Smooth muscle cell (in vitro differentiated cells): ENCODE measurements around the gene RPTOR. TPM values are rescaled to one million over a fixed set of nuclear protein-coding genes. Genes with fewer than 3 reads are reported as not detected.

Experiments
- DNase-seq: peaks from one replicate; lab custom pipeline; 2025; ENCODE audit not compliant: unreplicated experiment; lab: John Stamatoyannopoulos, UW
- H2AFZ ChIP-seq: fragments of 200-600 bp; sonication (generic); 2 replicates; pipeline ENCODE4 v1.6.0; 2016; ENCODE audit warnings: antibody characterized with exemption, low read depth, mild to moderate bottlenecking
- H3F3A ChIP-seq: fragments of 200-600 bp; sonication (generic); 2 replicates; pipeline ENCODE4 v1.6.0; 2017; ENCODE audit warnings: antibody characterized with exemption, low read depth
- H3K27ac ChIP-seq: fragments of 200-600 bp; sonication (generic); 2 replicates; pipeline ENCODE4 v1.5.1; 2016; ENCODE audit warnings: low read depth, mild to moderate bottlenecking
- H3K27me3 ChIP-seq: fragments of 200-600 bp; sonication (generic); 2 replicates; pipeline ENCODE4 v1.6.1; 2016; ENCODE audit warnings: low read depth, mild to moderate bottlenecking
- H3K36me3 ChIP-seq: fragments of 200-600 bp; sonication (generic); 2 replicates; pipeline ENCODE4 v1.5.1; 2016; ENCODE audit warnings: low read depth
- H3K4me1 ChIP-seq: fragments of 200-600 bp; sonication (generic); 2 replicates; pipeline ENCODE4 v1.5.1; 2016; ENCODE audit warnings: low read depth
- H3K4me2 ChIP-seq: fragments of 200-600 bp; sonication (generic); 2 replicates; pipeline ENCODE4 v1.6.0; 2016; ENCODE audit warnings: mild to moderate bottlenecking
- H3K4me3 ChIP-seq: fragments of 200-600 bp; sonication (generic); 2 replicates; pipeline ENCODE4 v1.5.1; 2016; ENCODE audit warnings: mild to moderate bottlenecking
- H3K79me2 ChIP-seq: fragments of 200-600 bp; sonication (generic); 2 replicates; pipeline ENCODE4 v1.6.0; 2016; ENCODE audit warnings: low read depth, mild to moderate bottlenecking
- H3K9ac ChIP-seq: fragments of 200-600 bp; sonication (generic); 2 replicates; pipeline ENCODE4 v1.6.0; 2016; ENCODE audit warnings: low read depth
- H3K9me3 ChIP-seq: fragments of 200-600 bp; sonication (generic); replicated peaks from 2 replicates; pipeline ENCODE4 v1.5.1; 2016; ENCODE audit warnings: low read depth
- H4K20me1 ChIP-seq: fragments of 200-600 bp; sonication (generic); 2 replicates; pipeline ENCODE4 v1.6.0; 2016; ENCODE audit warnings: low read depth
- WGBS: methylation state at CpG from one replicate; pipeline ENCODE4 v1.1.7; 2016; ENCODE audit warnings: low lambda C conversion rate; 5-methylcytosine and 5-hydroxymethylcytosine counted together
- polyA plus RNA-seq: library from polyadenylated mRNA; unstranded; fragments of >200 nt; fragmentation: Nextera tagmentation; extraction: Ambion mirVana; gene quantifications from 2 replicates; pipeline ENCODE4 v1.2.1, GENCODE V29; 2016
- total RNA-seq: library from RNA; depleted of rRNA; stranded (reverse); fragments of >200 nt; gene quantifications from 2 replicates; pipeline ENCODE4 v1.2.3, GENCODE V29; 2014
- TF ChIP-seq, protein P1 (sequence below): fragments of 200-600 bp; sonication (generic); IDR thresholded peaks from 2 replicates; pipeline ENCODE4 v1.5.1; 2017; ENCODE audit warnings: borderline replicate concordance, mild to moderate bottlenecking, antibody characterized with exemption; ENCODE audit not compliant: insufficient read depth, poor library complexity, severe bottlenecking

Gene RPTOR
- total and polyA plus RNA-seq, 2 experiments from 2014 or later: 10.6 to 12.2 TPM

- DNase-seq: no peak
- H3K36me3 ChIP-seq: no peaks in the 10 kb centered on the region
- TF ChIP-seq, protein P1, sequence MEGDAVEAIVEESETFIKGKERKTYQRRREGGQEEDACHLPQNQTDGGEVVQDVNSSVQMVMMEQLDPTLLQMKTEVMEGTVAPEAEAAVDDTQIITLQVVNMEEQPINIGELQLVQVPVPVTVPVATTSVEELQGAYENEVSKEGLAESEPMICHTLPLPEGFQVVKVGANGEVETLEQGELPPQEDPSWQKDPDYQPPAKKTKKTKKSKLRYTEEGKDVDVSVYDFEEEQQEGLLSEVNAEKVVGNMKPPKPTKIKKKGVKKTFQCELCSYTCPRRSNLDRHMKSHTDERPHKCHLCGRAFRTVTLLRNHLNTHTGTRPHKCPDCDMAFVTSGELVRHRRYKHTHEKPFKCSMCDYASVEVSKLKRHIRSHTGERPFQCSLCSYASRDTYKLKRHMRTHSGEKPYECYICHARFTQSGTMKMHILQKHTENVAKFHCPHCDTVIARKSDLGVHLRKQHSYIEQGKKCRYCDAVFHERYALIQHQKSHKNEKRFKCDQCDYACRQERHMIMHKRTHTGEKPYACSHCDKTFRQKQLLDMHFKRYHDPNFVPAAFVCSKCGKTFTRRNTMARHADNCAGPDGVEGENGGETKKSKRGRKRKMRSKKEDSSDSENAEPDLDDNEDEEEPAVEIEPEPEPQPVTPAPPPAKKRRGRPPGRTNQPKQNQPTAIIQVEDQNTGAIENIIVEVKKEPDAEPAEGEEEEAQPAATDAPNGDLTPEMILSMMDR: no peak
- H3K27ac ChIP-seq: peak overlapping the region; percentile 95
- H4K20me1 ChIP-seq: peaks cover 4% of the 10 kb centered on the region
- H3F3A ChIP-seq: no peaks in the 10 kb centered on the region
- no peaks in the 10 kb centered on the region for H3K27me3 ChIP-seq
- H2AFZ ChIP-seq: no peak overlapping the region
- no peak overlapping the region for H3K9ac ChIP-seq
- no peak overlapping the region for H3K4me3 ChIP-seq
- no peaks in the 10 kb centered on the region for H3K9me3 ChIP-seq
- no peaks in the 10 kb centered on the region for H3K79me2 ChIP-seq
- WGBS: 97% methylated on average over 33 of the region's 33 CpGs
- no peak overlapping the region for H3K4me2 ChIP-seq
- H3K4me1 ChIP-seq: peaks cover 5% of the 10 kb centered on the region
These were observed 373.3 kb downstream of the RPTOR start for GRCh38 chr17:80917716-80918560.

GRCh38 chr17:80918731-80919130 is 374.1 kb downstream of the RPTOR start:
- DNase-seq: no peak
- Histone ChIP-seq H3K4me3 (no peak overlapping the region), H3K4me2 (peak overlapping the region; percentile 59), H2AFZ (no peak overlapping the region), H3K36me3 (no peaks in the 10 kb centered on the region), H3F3A (no peaks in the 10 kb centered on the region), H3K9ac (no peak overlapping the region), H3K79me2 (no peaks in the 10 kb centered on the region), H3K27ac (peak overlapping the region; percentile 95), H3K9me3 (no peaks in the 10 kb centered on the region), H3K27me3 (no peaks in the 10 kb centered on the region), H4K20me1 (peaks cover 4% of the 10 kb centered on the region), H3K4me1 (peaks cover 5% of the 10 kb centered on the region)
- WGBS: 72% methylated on average over 15 of the region's 15 CpGs
- TF ChIP-seq, protein P1: no peak

DNA sequence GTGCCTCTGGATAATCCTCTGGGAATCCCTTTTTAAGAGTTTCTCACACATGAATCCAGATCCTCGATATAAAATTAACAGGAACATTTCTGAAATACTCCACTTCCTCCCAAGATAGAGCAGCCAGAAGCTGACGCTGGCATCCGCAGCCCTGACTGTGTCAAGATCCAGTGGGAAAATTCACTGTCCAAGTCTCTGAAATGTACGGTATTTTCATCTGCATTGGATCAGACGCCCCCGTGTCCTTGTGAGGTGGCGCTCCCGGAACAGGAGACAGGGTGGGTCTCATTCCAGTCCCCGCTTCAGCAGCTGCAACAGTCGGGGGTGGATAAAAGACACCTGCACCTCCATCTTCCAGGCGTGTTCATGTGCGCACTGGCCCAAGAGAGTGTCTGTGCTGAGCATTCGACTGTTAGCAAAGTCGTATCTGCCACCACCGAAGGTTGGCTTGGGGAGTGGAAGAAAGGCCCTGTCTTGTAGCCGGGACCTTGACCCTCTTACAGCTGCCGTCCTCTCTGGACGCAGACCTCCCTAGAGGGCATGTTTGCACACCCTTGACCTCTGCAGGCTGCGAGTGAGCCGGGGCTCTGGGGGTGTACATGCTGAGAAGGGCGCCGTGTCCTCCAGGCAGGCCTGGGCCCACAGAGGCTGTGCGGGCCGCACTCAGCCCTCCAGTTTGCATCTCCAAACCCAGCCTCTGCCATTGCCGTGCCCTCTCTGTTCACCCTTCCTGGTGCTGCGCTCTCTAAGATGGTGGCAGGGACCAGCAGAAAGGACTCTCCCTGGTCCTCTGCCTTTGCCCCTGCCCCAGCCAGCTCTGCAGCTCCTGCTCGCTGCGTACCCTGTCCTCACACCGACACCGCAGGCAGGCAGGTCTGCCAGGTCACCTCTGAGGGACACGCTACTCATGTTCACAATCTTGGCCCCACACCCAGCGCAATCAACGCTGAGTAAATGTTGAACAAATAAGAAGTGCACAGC is 375.0 kb downstream of the RPTOR start:
- 71% methylated on average over 33 of the region's 33 CpGs for WGBS
- TF ChIP-seq, protein P1: no peak
- H3K4me2 ChIP-seq: peak overlapping the region; percentile 59
- no peaks in the 10 kb centered on the region for H3K79me2 ChIP-seq
- H3K4me3 ChIP-seq: no peak overlapping the region
- H3K9me3 ChIP-seq: no peaks in the 10 kb centered on the region
- H4K20me1 ChIP-seq: peaks cover 4% of the 10 kb centered on the region
- peaks cover 5% of the 10 kb centered on the region for H3K4me1 ChIP-seq
- DNase-seq: no peak
- H2AFZ ChIP-seq: no peak overlapping the region
- peak overlapping the region; percentile 95 for H3K27ac ChIP-seq
- no peaks in the 10 kb centered on the region for H3K27me3 ChIP-seq
- H3F3A ChIP-seq: no peaks in the 10 kb centered on the region
- peak overlapping the region; percentile 78 for H3K9ac ChIP-seq
- no peaks in the 10 kb centered on the region for H3K36me3 ChIP-seq
